H1 (cell line): ENCODE measurements around the gene RTN4RL1.

Experiments used
- CTCF ChIP-seq, 3 experiments: IDR thresholded peaks; 1 replicate in 2 of 3; 2 replicates in 1 of 3; pipeline versions ENCODE4 v1.5.1 to v1.6.1; 2011; ENCODE audit warnings: low read length in 3 of 3, mild to moderate bottlenecking in 3 of 3, inconsistent platforms in 2 of 3, low read depth in 1 of 3, moderate library complexity in 1 of 3; ENCODE audit not compliant: insufficient read depth in 1 of 3; ENCODE audit errors: control extremely low read depth in 1 of 3
- HDAC6 ChIP-seq: IDR thresholded peaks from one replicate; pipeline ENCODE4 v1.7.1; 2012; ENCODE audit warnings: low read depth, mild to moderate bottlenecking, inconsistent platforms, low read length, moderate library complexity
- ZNF274 ChIP-seq: IDR thresholded peaks from 2 replicates; pipeline ENCODE4 v1.7.0; 2012; ENCODE audit warnings: low read length, borderline replicate concordance; ENCODE audit errors: extremely low read depth

GRCh38 chr17:1967213-1967612 lies 57.9 kb downstream of the RTN4RL1 start:
- TF ChIP-seq CTCF (IDR thresholded peaks at IDR 0.05; ENCODE audit: control extremely low read depth in 1 of 3, insufficient read depth in 1 of 3, low read depth in 1 of 3, low read length in 3 of 3) = peak in 1 of 3 experiments; percentile 15; a peak in 1 of 4 replicates
- TF ChIP-seq HDAC6 = no peak
- TF ChIP-seq ZNF274 = no peak
